Measurements from ENCODE around the gene OLIG3.

The OLIG3 gene

GRCh38 chr6:137488150-137489045, 5.8 kb downstream of the OLIG3 start:
- Histone ChIP-seq H3K4me3 (ENCODE audit: low read depth, low read length) (peak overlapping the region; percentile 70), H3K9ac (ENCODE audit: low read depth, low read length) (no peak overlapping the region; the same call in 1 of the 2 replicates), H3K9me3 (ENCODE audit: control insufficient read depth, insufficient read depth, low read length) (no peaks in the 10 kb centered on the region), H3K27me3 (ENCODE audit: control insufficient read depth, insufficient read depth, low read length) (peaks cover 100% of the 10 kb centered on the region), H3K27ac (ENCODE audit: low read depth, low read length) (no peak overlapping the region), H3K36me3 (ENCODE audit: control insufficient read depth, insufficient read depth, low read length) (no peaks in the 10 kb centered on the region), H3K4me1 (ENCODE audit: control insufficient read depth, insufficient read depth, low read length) (peaks cover 56% of the 10 kb centered on the region)

DNA sequence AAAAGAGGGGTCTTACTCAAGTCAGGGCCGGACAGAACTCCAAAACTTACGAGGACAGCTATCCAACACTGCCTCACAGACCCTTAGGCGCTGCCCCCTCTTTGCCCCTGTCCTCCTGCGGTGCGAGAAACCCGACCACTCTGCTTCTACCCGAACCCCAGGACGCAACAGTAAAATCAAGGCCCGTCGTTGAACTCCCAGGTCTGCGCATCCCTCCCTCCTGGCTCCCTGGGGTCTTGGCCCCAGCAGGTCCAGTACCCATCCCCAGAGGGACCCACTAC, 6.4 kb downstream of the OLIG3 start:
- peaks cover 97% of the 10 kb centered on the region for H3K27me3 ChIP-seq (ENCODE audit: control insufficient read depth, insufficient read depth, low read length)
- H3K9ac ChIP-seq (ENCODE audit: low read depth, low read length), result no peak overlapping the region
- H3K4me3 ChIP-seq (ENCODE audit: low read depth, low read length), result peak overlapping the region; percentile 70
- H3K4me1 ChIP-seq (ENCODE audit: control insufficient read depth, insufficient read depth, low read length), result peaks cover 55% of the 10 kb centered on the region
- H3K36me3 ChIP-seq (ENCODE audit: control insufficient read depth, insufficient read depth, low read length), result no peaks in the 10 kb centered on the region
- no peak overlapping the region for H3K27ac ChIP-seq (ENCODE audit: low read depth, low read length)
- no peaks in the 10 kb centered on the region for H3K9me3 ChIP-seq (ENCODE audit: control insufficient read depth, insufficient read depth, low read length)

DNA sequence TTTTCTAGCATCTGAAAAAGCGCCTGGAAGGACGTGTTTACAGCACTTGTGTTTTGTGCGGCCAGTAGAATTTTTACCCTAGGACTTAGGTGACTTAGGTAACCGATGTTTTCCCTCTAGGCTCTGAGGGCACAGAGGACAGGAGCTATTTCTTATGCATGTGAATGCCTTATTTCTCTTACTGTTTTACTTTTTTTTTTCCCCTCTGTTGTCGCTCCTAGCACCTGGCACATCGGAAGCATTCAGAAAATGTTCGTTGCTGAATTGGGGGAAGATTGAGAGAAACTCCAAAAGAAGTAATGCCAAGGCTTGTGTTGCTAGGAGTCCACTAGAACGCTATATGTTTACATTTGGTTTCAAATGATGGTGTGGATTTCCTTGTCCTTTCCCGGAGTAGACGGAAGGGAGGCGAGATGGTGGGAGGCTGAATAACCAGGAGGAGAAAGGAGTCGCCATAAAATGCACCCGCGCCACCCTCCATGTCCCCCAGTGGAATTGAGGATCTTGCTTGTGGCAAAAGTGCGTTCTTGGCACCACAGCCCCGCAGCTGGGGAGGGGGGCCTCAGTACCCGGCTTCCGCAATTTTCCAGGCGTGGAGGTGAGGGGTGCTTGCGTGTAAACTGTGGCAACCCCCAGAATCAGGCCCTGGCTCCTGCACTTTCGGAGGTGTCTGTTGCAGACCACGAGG, 6.9 kb downstream of the OLIG3 start:
- Histone ChIP-seq H3K27me3 (ENCODE audit: control insufficient read depth, insufficient read depth, low read length) (peaks cover 92% of the 10 kb centered on the region), H3K4me3 (ENCODE audit: low read depth, low read length) (peak overlapping the region; percentile 70), H3K4me1 (ENCODE audit: control insufficient read depth, insufficient read depth, low read length) (peaks cover 50% of the 10 kb centered on the region), H3K36me3 (ENCODE audit: control insufficient read depth, insufficient read depth, low read length) (no peaks in the 10 kb centered on the region), H3K9me3 (ENCODE audit: control insufficient read depth, insufficient read depth, low read length) (no peaks in the 10 kb centered on the region), H3K27ac (ENCODE audit: low read depth, low read length) (no peak overlapping the region), H3K9ac (ENCODE audit: low read depth, low read length) (no peak overlapping the region)

DNA sequence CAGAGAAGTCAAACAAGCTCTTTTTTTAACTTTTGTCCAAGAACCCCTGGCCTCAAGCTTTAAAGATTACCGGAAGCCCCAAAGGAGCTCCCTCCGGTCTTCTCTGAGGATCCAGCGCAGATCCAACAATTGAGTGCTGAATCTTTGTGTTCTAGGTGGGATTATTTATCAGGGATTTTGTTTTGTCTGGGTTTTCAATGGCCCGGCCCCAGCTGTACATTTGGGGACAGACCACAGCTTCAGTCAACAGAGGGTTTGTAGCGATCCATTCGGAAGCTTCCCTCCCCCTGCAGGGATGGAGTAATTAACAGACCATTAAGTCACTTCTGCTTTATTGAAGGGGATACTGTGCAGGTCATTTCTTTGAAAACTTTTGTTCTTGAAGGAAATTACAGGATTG, 7.8 kb downstream of the OLIG3 start:
- H3K36me3 ChIP-seq (ENCODE audit: control insufficient read depth, insufficient read depth, low read length), result no peaks in the 10 kb centered on the region
- H3K27ac ChIP-seq (ENCODE audit: low read depth, low read length), result no peak overlapping the region
- no peaks in the 10 kb centered on the region for H3K9me3 ChIP-seq (ENCODE audit: control insufficient read depth, insufficient read depth, low read length)
- H3K9ac ChIP-seq (ENCODE audit: low read depth, low read length), result no peak overlapping the region
- H3K27me3 ChIP-seq (ENCODE audit: control insufficient read depth, insufficient read depth, low read length), result peaks cover 83% of the 10 kb centered on the region
- peak overlapping the region; percentile 70 for H3K4me3 ChIP-seq (ENCODE audit: low read depth, low read length)
- H3K4me1 ChIP-seq (ENCODE audit: control insufficient read depth, insufficient read depth, low read length), result peaks cover 43% of the 10 kb centered on the region

GRCh38 chr6:137480431-137480830, 13.8 kb downstream of the OLIG3 start:
- no peaks in the 10 kb centered on the region for H3K36me3 ChIP-seq (ENCODE audit: control insufficient read depth, insufficient read depth, low read length)
- no peak overlapping the region for H3K4me3 ChIP-seq (ENCODE audit: low read depth, low read length)
- H3K27me3 ChIP-seq (ENCODE audit: control insufficient read depth, insufficient read depth, low read length), result peaks cover 23% of the 10 kb centered on the region
- no peaks in the 10 kb centered on the region for H3K9me3 ChIP-seq (ENCODE audit: control insufficient read depth, insufficient read depth, low read length)
- no peak overlapping the region for H3K9ac ChIP-seq (ENCODE audit: low read depth, low read length)
- no peak overlapping the region for H3K27ac ChIP-seq (ENCODE audit: low read depth, low read length)
- H3K4me1 ChIP-seq (ENCODE audit: control insufficient read depth, insufficient read depth, low read length), result no peaks in the 10 kb centered on the region

GRCh38 chr6:137475103-137475502, 19.1 kb downstream of the OLIG3 start:
- Histone ChIP-seq H3K27me3 (ENCODE audit: control insufficient read depth, insufficient read depth, low read length) (no peaks in the 10 kb centered on the region), H3K9me3 (ENCODE audit: control insufficient read depth, insufficient read depth, low read length) (no peaks in the 10 kb centered on the region)

GRCh38 chr6:137473598-137473997, 20.6 kb downstream of the OLIG3 start:
- no peaks in the 10 kb centered on the region for H3K27me3 ChIP-seq (ENCODE audit: control insufficient read depth, insufficient read depth, low read length)
- H3K9me3 ChIP-seq (ENCODE audit: control insufficient read depth, insufficient read depth, low read length), result no peaks in the 10 kb centered on the region
- H3K36me3 ChIP-seq (ENCODE audit: control insufficient read depth, insufficient read depth, low read length), result no peaks in the 10 kb centered on the region
- peaks cover 23% of the 10 kb centered on the region for H3K4me1 ChIP-seq (ENCODE audit: control insufficient read depth, insufficient read depth, low read length)
- no peak overlapping the region for H3K27ac ChIP-seq (ENCODE audit: low read depth, low read length)
- no peak overlapping the region for H3K4me3 ChIP-seq (ENCODE audit: low read depth, low read length)
- no peak overlapping the region for H3K9ac ChIP-seq (ENCODE audit: low read depth, low read length)

More at GRCh38 chr6:137475103-137475502, 19.1 kb downstream of the OLIG3 start:
- H3K36me3 ChIP-seq (ENCODE audit: control insufficient read depth, insufficient read depth, low read length), result no peaks in the 10 kb centered on the region
- no peak overlapping the region for H3K27ac ChIP-seq (ENCODE audit: low read depth, low read length)
- no peak overlapping the region for H3K4me3 ChIP-seq (ENCODE audit: low read depth, low read length)
- H3K9ac ChIP-seq (ENCODE audit: low read depth, low read length), result no peak overlapping the region
- peaks cover 23% of the 10 kb centered on the region for H3K4me1 ChIP-seq (ENCODE audit: control insufficient read depth, insufficient read depth, low read length)

DNA sequence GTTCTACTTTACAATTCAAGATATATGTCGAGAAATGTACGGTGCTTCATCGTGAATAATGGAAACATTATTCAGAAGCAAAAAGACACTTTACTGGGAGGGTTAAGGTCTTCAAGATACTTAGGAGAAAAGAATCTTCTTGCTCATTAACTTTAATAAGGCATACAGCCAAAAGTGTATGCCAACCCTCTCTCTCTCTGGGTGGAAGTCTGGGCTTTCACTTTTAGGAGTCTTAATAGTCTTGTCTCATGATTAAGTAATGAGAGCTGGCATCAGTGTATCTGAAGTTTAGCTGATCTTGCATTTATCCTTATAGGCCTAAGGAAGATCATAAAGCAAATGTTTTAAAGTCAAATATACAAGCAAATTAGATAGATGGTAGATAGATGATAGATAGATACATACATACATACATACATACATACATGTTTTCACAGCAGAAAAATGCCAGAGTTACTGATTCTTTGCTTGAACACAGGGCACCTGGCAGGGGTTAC, 21.5 kb downstream of the OLIG3 start:
- no peaks in the 10 kb centered on the region for H3K36me3 ChIP-seq (ENCODE audit: control insufficient read depth, insufficient read depth, low read length)
- H3K27me3 ChIP-seq (ENCODE audit: control insufficient read depth, insufficient read depth, low read length), result no peaks in the 10 kb centered on the region
- no peak overlapping the region for H3K27ac ChIP-seq (ENCODE audit: low read depth, low read length)

GRCh38 chr6:137471986-137472385, 22.2 kb downstream of the OLIG3 start:
- no peak overlapping the region for H3K27ac ChIP-seq (ENCODE audit: low read depth, low read length)

More for the DNA sequence above, 21.5 kb downstream of the OLIG3 start:
- Histone ChIP-seq H3K4me1 (ENCODE audit: control insufficient read depth, insufficient read depth, low read length) (peaks cover 23% of the 10 kb centered on the region), H3K9me3 (ENCODE audit: control insufficient read depth, insufficient read depth, low read length) (no peaks in the 10 kb centered on the region), H3K4me3 (ENCODE audit: low read depth, low read length) (no peak overlapping the region), H3K9ac (ENCODE audit: low read depth, low read length) (no peak overlapping the region)

GRCh38 chr6:137471497-137471896, 22.7 kb downstream of the OLIG3 start:
- H3K4me1 ChIP-seq (ENCODE audit: control insufficient read depth, insufficient read depth, low read length), result peaks cover 23% of the 10 kb centered on the region
- H3K36me3 ChIP-seq (ENCODE audit: control insufficient read depth, insufficient read depth, low read length), result no peaks in the 10 kb centered on the region
- no peak overlapping the region for H3K9ac ChIP-seq (ENCODE audit: low read depth, low read length)
- no peaks in the 10 kb centered on the region for H3K9me3 ChIP-seq (ENCODE audit: control insufficient read depth, insufficient read depth, low read length)
- no peaks in the 10 kb centered on the region for H3K27me3 ChIP-seq (ENCODE audit: control insufficient read depth, insufficient read depth, low read length)
- H3K4me3 ChIP-seq (ENCODE audit: low read depth, low read length), result no peak overlapping the region
- no peak overlapping the region for H3K27ac ChIP-seq (ENCODE audit: low read depth, low read length)

More at GRCh38 chr6:137471986-137472385, 22.2 kb downstream of the OLIG3 start:
- Histone ChIP-seq H3K36me3 (ENCODE audit: control insufficient read depth, insufficient read depth, low read length) (no peaks in the 10 kb centered on the region), H3K9ac (ENCODE audit: low read depth, low read length) (no peak overlapping the region), H3K27me3 (ENCODE audit: control insufficient read depth, insufficient read depth, low read length) (no peaks in the 10 kb centered on the region), H3K4me3 (ENCODE audit: low read depth, low read length) (no peak overlapping the region), H3K9me3 (ENCODE audit: control insufficient read depth, insufficient read depth, low read length) (no peaks in the 10 kb centered on the region), H3K4me1 (ENCODE audit: control insufficient read depth, insufficient read depth, low read length) (peaks cover 23% of the 10 kb centered on the region)

DNA sequence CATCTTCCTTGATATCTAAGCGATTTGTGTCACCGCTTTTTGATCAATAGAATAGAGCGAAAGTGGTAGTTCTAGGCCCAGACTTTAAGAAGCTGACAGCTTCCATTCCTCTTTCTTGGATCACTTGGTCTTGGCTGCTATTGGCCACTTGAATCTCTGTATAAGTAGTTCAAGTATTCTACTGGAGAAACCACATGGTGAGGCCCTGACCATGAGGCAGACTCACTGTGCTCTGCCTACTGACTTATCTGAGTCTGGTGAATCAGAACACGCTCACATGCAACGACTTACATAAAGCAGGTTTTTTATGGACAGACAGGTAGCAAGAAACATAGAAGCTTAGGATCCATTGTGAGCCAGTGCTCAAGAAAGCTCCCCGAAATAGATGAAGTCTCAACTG, 27.0 kb downstream of the OLIG3 start:
- no peaks in the 10 kb centered on the region for H3K9me3 ChIP-seq (ENCODE audit: control insufficient read depth, insufficient read depth, low read length)
- H3K27ac ChIP-seq (ENCODE audit: low read depth, low read length), result no peak overlapping the region
- H3K4me3 ChIP-seq (ENCODE audit: low read depth, low read length), result no peak overlapping the region
- H3K4me1 ChIP-seq (ENCODE audit: control insufficient read depth, insufficient read depth, low read length), result peaks cover 12% of the 10 kb centered on the region
- H3K27me3 ChIP-seq (ENCODE audit: control insufficient read depth, insufficient read depth, low read length), result no peaks in the 10 kb centered on the region
- no peak overlapping the region for H3K9ac ChIP-seq (ENCODE audit: low read depth, low read length)
- no peaks in the 10 kb centered on the region for H3K36me3 ChIP-seq (ENCODE audit: control insufficient read depth, insufficient read depth, low read length)

All from HUES48 (cell line).